ENCODE results near the gene ITGB1.
"Not testable (repeated sequence)": the region's sequence is repeated elsewhere in the genome, so short reads cannot be mapped to it uniquely, and the experiment has no call there.

ITGB1 gene

DNA sequence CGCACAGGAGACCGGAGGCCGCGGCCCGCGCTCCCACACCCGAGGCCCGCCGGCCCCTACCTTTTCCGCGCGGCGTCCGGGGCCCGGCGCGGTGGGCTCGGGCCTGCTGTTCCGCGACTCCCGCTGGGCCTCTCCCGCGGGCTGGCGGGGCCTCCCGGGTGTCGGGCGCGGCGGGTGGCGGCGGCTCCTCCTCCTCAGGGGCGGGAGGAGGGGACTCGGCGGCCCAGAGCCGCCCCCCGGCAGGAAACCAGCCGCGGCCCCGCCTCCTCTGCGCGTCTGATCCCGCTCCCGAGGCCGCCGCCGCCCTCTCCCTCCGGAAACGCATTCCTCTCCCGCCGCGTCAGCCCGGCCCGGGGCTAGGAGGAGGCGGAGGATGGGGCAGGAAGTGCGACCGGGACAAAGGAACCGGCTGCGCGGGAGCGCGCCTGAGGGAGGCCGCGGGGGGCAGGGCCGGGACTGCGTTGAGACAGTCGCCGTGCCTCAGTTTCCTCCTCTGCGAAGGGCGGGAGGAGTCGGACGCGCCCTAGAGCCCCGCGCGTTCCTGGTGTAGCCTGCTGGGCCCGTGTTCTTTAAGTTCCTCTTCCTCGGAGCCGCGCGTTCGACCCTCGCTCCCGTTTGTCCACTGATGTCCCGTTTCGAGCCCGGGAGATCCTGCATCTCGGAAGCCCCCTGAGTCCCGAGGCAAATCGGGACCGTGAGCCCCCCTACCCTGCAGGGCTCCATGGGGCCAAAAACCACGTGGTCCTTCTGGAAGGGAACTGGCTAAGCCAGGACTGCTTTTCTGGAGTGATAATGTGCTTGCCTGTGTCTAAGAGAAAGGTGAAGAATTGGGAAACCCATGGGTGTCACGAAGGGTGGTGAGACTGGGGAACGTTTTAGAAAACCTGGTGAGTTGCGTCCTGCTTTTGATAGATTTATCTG, at the start of gene ITGB1:
Gene ITGB1, minus strand, starts transcription at position 146 of the 921 bp plus-strand sequence. CDS start 22,672 bp downstream, outside the sequence.
- DNase-seq = peak; percentile 72

DNA sequence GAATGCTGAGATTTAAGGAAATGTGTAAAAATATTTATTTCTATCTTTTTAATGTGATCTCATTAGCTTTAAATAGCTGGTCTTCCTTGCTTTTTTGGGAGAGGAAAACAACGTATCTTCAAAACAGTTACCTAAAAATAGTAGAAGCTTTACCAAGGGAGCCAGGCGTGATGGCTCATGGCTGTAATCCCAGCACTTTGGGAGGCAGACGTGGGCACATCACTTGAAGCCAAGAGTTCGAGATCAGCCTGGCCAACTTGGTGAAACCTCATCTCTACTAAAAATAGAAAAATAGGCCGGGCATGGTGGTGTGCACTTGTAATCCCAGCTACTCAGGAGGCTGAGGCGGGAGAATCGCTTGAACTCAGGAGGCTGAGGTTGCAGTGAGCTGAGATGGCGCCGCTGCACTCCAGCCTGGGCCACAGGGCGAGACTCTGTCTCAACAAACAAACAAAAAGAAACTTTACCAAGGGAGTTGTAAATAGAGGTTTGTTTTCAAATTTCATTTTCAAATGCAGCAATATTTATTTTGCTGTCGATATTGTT, 48.4 kb upstream of the ITGB1 start:
- no peak for DNase-seq

DNA sequence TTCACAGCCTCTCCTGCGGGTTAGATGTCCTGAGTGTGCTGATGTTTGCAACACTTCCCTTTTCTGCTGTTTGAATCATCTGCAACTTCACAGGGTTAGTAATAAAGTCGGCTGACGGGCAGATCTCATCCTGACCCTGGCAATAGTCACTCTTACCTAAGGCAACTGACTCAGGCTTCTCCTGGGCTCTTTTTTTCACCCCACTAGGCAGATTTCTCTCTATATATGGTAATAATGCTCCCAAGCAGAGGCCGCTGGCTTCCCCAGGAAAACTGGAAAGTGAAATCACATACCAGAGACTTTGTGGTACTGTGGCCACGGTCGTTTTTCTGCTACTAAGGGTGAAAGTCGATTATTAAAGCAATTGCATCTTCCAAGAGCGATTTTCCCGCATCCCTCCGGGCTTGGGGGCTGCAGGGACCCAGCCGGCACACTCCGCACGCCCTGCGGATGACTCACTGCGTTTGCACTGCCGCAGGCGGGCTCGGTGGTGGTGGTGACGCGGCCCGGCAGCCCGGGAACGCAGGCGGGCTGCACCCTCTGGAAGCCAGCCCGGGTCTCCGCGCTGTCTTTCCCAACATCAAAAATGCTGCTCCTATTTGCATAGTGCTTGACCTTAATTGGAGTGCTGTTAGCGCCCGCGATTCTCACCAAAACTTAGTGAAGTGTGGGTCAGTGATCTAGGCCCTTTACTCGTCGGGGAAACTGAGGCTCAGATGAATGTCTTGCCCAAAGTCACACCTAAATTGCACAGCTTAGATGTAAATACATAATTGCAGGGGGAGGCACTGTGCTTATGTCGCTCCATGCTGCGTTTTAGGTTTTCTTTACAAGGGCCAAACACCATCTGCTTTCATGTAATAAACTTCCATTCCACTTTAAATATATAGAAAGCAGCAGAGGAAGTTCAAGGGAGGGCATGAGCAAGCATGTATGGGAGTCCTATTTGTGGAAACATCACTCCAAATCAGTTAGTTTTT, 47.6 kb upstream of the ITGB1 start:
- DNase-seq = no peak

DNA sequence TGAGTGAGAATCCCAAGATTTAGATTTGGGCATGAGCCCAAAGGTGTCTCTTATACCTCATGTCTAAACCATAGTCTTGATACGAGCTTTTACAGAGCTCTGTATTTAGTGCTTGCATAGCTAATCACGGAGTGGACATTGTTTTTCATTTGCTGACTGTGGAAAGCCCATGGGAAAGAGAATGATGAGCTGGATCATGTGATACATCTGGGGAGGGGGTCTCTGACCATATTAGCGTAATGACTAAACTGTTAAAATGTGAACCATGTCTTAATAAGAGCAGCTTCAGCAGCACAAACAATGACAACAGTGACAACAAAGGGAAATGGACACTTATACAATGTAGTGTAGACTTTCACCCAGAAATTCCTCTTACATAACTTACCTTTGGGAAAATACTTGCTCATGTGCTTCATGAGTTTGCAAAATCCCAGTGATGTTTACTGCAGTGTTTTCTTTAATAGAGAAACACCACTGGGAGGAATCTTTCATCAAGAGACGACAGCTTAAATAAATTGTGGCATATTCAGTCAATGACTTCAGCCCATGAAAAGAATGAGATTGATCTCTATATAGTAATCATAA, 44.0 kb upstream of the ITGB1 start:
- DNase-seq = no peak

DNA sequence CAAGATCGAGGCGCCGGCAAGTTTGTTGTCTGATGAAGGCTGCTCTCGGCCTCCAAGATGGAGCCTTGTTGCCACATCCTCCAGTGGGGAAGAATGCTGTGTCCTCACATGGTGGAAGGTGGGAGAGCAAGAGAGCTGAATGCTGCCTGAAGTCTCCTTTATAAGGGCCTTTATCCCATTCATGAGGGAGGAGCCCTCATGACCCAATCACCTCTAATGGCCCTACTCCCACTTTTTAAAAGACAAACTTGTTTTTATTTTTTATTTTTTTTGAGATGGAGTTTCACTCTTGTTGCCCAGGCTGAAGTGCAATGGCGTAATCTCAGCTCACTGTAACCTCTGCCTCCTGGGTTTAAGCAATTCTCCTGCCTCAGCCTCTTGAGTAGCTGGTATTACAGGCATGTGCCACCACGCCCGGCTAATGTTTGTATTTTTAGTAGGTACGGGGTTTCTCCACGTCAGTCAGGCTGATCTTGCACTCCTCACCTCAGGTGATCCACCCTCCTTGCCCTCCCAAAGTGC, 40.1 kb upstream of the ITGB1 start:
- not testable (repeated sequence) for DNase-seq

DNA sequence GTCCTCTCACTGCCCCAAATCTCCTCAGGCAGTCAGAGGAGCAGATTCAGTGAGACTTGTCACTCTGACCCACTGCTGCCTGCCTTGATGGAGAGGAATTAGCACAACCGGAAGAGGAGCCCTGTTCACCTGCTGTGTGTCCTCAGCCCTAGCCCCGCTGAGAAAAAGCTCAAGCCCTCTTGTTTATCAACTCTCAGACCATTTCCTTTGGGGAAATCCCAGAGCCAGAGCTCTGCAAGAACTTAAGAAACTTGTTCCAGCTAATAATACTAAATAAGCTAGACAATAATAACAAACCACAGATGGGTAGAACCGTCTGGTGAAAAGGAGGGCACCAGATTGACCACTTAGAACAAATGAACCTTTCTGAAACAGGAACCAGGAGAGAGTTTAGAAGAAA, 37.7 kb upstream of the ITGB1 start:
- DNase-seq = no peak

DNA sequence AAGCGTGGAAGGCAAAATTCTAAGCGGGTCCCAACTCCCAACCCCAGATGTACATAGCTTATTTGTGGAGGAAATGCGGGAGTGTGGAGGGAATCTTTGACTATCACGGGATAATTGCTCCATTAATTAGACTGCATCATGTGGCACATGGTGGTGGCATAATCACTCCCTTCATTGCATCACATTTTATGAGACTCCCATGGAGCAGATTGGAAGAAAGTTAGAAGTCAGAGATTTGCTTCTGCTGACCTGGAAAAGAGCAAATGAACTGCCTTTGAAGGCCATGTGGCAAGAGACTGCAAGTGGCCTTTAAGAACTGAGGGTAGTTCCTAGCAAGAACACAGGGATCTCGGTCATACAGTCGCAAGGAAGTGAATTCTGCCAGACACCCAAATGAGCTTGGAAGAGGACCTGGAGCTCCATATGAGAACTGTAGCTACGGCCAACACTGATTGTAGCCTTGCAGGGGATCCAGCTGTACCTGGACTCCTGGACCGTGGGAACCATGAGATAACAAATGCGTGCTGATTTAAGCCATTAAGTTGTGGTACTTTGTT, 37.1 kb upstream of the ITGB1 start:
- DNase-seq = no peak

DNA sequence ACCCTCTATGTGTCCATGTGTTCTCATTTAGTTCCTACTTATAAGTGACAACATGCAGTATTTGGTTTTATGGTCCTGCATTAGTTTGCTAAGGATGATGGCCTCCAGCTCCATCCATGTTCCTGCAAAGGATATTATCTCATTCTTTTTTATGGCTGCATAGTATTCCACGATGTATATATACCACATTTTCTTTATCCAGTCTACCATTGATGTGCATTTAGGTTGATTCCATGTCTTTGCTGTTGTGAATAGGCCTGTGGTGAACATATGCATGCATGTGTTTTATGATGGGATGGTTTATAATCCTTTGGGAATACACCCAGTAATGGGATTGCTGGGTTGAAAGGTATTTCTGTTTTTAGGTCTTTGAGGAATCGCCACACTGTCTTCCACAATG, 36.6 kb upstream of the ITGB1 start:
- DNase-seq = not testable (repeated sequence)

DNA sequence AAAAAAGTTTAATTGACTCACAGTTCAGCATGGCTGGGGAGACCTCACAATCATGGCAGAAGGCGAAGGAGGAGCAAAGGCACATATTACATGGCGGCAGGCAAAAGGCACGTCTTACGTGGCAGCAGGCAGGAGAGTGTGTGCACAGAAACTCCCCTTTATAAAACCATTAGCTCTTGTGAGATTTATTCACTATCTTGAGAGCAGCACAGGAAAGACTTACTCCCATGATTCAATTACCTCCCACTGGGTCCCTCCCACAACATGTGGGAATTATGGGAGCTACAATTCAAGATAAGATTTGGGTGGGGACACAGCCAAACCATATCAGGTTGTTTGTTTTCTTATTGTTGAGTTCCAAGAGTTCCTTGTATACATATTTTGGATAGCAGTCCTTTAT, 34.3 kb upstream of the ITGB1 start:
- not testable (repeated sequence) for DNase-seq

DNA sequence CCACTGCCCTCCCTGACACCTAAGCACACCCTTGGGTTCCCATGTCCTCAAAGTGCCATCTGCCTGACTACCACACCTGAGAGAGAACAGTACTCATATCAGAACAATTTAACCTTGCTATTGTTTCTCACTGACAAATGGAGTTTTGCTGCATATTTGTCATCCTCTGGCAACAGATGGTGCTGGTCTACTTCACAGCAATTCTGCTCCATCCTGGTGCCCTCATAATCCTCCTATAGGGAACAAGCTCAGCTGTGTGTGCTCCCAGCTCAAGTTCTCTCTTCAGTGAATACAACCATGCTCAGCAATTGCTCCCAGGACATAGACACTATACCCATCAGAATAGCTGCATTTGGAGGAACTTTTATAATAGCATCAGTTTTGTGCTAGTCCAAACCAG, 32.8 kb upstream of the ITGB1 start:
- DNase-seq = no peak

DNA sequence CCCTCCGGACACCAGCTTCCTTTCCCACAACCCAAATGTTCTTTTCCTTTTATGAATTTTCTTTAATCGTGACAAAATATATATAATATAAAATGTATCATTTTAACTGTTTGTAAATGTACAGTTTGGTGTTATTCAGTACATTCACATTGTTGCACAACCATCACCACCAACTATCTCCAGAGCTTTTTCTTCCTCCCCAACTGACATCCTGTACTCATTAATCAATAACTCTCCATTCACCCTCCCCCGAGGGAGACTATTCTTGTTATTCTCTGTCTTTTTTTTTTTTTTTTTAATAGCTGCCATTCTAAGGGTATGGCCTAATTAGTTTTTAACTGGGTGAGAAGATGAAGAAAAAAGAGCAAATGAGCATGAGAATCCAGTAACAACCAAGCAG, 30.6 kb upstream of the ITGB1 start:
- DNase-seq = no peak

DNA sequence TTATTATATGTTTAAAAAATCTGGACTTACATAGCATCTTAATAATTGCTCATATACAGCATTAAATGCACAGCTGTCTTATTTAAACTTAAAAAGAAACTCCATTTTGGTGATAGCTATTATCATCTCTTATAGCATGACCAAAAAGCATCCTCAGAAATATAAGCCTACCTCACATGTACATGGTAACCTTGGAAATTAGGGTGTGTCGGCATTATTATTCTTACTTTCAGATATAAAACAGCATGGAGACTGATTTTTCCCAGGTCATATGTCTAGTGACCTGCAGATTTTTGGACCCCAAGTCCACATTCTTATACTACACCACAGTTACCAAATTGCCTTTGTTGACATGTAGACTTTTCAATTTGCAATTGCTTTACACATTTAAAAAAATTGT, 29.1 kb upstream of the ITGB1 start:
- DNase-seq = no peak

DNA sequence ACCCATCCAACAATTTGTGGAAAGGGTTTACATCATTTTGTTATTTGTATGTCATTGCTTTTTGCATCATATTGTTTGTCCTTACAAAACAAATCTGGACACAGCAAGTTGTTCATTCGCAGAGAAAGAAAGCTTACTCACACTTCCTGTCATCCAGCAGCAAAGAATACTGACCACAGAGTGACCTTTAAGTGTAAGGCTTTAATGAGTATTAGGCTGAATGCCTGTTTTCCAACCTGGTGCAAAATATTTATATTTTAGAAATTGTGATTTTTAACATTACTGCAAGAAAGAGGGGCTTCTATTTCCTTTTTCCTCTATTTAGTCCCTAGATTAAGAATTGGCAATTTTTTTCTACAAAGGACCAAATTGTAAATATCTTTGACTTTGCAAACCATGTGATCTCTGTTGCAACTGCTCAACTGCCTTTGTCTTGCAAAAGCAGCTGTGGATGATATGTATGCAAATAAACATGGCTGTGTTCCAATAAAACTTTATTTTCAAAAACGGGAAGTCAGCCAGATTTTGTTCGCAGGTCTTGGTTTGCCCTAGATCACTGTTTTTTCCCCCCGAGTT, 27.8 kb upstream of the ITGB1 start:
- DNase-seq = no peak

DNA sequence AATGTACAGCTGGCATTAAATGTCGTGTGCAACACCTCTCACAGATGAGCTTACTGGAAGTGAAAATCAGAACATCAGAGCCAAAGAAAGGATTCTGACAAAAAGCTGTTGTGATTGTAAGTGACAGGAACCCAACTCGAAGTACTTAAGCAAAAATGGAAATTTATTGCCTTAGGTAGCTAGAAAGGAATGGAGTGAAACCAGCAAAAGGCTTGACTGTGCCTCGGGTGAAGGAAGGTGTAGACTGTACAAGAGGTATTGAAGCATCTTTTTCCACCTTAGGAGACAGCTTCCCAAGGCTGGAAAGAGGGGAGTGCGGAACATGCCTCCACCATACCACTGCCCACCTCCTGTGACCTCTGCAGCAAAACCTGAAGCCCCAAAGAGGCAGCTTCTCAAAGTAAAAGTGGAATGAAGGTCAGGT, 27.3 kb upstream of the ITGB1 start:
- DNase-seq = no peak

DNA sequence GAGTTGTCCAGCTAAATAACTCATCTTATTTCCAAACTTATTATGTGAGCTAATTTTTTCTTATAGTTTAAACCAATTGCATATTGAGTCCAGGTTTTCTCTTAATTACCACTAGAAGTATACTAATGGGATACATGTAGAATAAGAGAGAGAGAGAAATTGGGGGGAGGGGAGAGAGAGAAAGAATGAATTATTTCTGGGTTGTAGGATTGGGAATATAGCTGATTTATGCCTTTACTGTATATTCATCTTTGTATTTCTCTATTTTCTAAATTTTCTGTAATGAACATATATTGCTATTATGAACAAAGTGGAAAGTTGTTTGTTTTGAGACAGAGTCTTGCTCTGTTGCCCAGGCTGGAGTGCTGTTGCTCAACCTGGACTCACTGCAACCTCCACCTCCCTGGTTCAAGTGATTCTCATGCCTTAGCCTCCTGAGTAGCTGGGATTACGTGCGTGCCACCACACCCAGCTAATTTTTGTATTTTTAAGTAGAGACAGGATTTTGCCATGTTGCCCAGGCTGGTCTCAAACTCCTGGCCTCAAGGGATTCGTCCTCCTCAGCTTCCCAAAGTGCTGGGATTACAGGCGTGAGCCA, 26.1 kb upstream of the ITGB1 start:
- no peak for DNase-seq

DNA sequence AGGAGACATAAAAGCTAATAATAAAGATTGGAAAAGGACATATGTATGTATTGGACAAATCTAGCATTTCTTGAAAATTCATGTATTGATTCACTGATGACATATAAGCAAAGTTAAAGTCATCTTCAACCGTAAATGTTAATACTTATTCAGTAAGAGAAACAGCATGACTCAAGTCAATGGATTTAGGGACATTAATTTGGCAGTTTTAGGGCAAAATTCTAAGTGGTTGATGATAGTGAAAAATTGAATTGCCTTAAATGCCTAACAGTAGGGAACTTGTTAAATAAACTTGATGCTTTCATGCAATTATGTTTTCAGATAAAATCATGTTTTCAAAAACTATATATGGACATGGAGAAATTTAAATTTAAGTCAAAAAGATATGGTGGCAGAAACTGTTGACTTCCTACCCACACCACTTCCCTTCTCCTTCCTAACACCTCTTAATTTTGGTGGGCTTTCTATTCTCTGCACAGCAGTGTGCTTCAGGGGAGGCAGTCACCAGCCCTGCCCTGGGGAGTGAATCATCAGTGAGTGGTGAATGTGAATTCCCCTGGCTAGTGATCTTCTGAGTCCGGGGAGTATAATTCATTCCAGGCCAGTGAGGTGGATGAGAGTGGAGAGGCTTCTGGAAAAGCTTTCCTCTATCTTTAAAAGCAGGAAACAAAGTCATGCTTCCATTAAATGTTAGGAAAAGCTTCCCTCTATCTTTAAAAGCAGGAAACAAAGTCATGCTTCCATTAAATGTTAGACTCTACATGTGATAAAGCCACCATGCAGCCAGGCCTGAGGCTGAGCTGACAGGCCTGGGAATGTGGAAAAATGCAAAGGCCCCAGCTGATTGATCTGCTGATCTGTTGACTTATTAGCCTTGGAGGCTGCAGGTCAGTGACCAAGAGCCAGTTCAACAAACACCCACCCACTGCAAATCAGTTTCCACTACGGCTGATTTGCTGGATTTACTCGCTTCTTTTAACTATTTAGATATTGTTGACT, 25.2 kb upstream of the ITGB1 start:
- DNase-seq = no peak

DNA sequence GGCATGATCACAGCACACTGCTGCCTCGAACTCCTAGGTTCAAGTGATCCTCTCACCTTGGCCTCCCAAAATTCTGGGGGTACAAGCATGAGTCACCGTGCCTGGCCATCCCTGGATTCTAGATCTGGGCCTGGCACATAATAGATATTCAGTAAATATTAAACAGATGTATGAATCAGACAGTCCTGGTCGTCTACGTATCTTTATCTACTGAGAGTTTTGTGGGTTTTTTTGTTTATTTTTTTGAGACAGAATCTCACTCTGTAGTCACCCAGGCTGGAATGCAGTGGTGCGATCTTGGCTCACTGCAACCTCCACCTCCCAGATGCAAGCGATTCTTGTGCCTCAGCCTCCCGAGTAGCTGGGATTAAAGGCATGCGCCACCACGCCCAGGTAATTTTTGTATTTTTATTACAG, 24.3 kb upstream of the ITGB1 start:
- DNase-seq = no peak

DNA sequence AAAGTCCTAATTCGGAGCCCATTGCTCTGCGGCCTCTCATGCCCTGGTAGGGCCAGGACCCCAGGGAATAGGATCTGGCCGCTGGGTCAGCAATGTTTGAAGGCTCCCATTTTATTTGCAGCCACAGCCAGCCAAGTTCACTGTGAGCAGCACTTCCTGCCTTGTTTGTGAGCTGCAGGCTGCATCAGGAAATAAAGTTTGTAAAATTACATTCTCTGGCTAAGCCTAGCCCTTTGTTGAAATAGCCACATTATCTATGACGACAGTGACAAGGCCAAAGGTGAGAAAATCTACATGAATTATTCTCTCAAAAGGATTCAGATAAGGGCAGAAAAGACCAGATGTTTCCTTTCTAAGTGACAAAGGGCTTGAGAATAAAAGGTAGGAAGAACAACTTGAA, 23.7 kb upstream of the ITGB1 start:
- DNase-seq = no peak

DNA sequence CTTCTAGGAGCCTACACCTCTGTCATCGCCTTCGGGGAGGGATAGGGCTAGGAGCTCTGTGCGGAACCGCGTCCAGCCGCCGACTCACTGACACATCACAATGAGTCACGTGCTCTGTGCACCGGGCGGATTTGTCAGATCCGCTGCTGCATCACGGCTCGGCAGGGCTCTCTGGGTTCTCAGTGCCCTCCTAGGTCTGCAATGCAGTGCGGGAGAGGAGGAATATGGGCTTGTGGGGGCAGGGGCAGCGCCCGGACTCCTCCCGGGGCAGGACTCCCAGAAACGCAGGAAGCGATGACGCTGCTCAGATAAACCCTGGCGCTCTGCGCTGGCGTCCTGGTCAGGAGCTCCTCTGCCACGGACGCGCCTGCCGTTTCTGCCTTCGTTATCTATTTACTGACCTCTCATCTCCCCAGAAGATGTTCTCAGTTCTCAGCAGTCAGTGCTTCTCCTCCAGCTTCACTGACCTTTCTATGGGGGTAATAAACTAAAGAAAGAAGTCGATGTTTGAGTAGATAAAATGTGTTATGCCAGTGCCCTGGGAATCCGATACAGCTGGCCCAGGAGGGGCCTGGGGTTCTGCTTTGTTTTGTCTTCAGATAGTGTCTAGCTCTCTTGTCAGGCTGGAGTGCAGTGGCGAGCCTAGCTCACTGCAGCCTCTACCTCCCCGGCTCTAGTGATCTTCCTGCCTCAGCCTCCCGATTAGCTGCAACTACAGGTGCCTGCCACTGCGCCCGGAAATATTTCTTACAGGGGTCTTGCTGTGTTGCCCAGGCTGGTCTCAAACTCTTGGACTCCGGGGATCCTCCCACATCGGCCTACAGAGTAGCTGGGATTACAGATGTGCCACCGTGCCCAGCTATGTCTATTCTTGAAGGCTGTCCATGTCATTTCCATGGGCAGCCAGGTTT, 22.8 kb upstream of the ITGB1 start:
- peak; percentile 74 for DNase-seq

Data from activated CD4-positive, alpha-beta T cell treated with anti-CD3 and anti-CD28 coated beads for 1 hour (primary cell).